NCI-H2171 (cell line): ENCODE measurements around the gene ANKS1A.
A peak's percentile ranks its signal among the peaks of the same experiment; 100 is the strongest.
"Not testable (repeated sequence)": the region's sequence is repeated elsewhere in the genome, so short reads cannot be mapped to it uniquely, and the experiment has no call there.

ENCODE experiments used
- DNase-seq: peaks from one replicate; lab custom pipeline; 2025; lab: John Stamatoyannopoulos, UW

Gene ANKS1A

GRCh38 chr6:34888874-34889555, at the start of gene ANKS1A:
Gene ANKS1A, plus strand, starts transcription at chr6:34889255. Its CDS starts 148 bp downstream, at chr6:34889403.
- DNase-seq: peak; percentile 93

- no peak for DNase-seq
These were observed 49.2 kb upstream of the ANKS1A start for GRCh38 chr6:34839666-34840352.

DNA sequence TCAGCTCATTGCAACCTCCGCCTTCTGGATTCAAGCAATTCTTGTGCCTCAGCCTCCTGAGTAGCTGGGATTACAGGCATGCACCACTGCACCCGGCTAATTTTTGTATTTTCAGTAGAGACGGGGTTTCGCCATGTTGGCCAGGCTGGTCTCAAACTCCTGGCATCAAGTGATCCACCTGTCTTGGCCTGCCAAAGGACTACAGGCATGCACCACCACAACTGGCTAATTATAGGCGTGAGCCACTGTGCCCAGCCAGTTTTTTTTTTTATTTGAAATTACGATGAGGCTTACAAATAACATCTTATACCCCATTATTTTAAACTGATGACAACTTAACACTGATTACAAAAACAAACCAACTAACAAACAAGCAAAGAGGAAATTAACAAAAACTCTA, 40.0 kb upstream of the ANKS1A start:
- not testable (repeated sequence) for DNase-seq

- DNase-seq: no peak
These were observed 37.7 kb upstream of the ANKS1A start for GRCh38 chr6:34851361-34851760.

DNA sequence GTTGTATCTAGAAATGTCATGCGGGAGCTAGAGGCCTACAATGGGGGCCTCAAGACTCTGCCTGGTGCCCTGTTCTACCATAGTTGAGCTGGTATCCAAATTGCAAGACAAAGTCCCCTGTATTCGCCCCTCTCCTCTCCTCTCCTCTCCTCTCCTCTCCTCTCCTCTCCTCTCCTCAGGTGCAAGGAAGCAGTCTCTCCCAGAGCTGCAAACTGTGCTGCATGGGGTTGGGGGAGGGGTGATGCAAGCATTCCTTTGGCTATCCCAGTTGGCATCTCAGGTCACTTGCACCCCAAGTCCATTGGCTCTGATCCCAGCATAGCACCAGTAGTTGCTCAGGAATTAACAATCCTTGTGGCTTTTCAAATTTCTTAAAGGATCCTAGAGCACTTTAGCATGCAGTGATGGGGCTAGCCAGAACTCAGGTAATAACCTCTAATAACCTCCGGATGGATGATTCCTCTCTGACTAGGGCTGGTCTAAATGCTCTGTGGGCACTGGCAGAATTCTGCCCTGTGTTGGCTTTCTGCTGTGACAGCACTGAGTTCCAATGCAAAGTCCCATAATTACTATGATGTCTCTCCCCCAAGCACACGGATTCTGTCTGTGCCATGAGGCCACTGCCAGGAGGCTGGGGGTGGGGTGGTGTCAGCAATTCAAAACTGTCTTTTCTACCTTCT, 36.5 kb upstream of the ANKS1A start:
- no peak for DNase-seq

GRCh38 chr6:34855463-34855862, 33.6 kb upstream of the ANKS1A start:
- no peak for DNase-seq

DNA sequence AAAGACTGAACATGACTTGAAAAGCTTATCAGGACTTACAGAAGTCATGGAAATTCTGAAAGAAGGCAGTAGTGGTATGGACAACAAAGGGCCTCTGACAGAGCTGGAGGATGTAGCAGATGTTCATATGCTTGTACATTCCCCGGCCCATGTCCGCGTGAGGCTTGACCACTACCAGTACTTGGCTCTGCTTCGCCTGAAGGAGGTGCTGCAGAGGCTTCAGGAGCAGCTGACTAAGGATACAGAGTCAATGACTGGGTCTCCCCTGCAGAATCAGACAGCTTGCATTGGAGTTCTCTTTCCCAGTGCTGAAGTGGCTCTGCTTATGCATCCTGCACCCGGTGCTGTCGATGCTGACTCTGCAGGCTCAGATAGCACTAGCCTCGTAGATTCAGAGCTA, 30.4 kb upstream of the ANKS1A start:
- DNase-seq: no peak

DNA sequence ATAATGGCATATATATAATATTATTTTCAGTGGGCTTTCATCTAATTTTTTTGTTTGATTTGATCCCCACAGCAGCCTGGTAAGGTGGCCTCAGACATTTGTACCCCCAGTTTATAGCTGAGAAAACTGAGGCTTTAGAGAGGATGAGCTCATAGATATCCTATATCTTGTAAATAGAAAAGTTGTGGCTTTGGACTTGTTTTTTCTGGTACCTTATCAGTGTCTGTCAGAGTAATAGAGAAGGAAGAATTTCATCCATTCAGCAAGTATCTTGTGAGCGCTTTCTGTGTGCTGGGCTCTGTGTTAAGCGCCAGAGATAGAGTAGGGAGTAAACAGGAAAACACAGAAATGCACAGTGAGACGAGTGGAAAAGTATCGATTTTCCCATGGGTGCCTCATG, 29.1 kb upstream of the ANKS1A start:
- no peak for DNase-seq

DNA sequence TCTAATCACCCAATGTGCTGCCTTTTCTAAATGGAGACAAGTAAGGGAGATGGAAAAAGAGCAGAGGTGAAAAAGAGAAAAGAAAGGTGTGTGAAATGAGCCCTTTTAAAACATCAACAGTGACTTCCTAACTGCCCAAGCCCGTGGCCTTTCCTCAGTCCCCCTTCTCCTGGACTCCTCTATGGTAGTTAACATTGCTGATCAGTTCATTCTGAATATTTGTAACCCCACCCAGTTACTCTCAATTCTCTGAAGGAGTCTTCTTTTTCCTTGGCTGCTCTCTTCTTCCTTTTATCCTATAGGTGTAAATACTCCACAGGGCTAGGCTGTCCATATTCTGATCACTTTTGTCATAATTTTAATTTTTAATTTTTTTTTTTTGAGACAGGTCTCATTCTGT, 28.3 kb upstream of the ANKS1A start:
- DNase-seq: no peak

GRCh38 chr6:34864007-34864406, 25.0 kb upstream of the ANKS1A start:
- DNase-seq: no peak

- no peak for DNase-seq
These were observed 23.9 kb upstream of the ANKS1A start for GRCh38 chr6:34865107-34865506.

- DNase-seq: no peak
These were observed 22.5 kb upstream of the ANKS1A start for GRCh38 chr6:34866509-34866908.

- no peak for DNase-seq
These were observed 21.6 kb upstream of the ANKS1A start for GRCh38 chr6:34867484-34867883.

DNA sequence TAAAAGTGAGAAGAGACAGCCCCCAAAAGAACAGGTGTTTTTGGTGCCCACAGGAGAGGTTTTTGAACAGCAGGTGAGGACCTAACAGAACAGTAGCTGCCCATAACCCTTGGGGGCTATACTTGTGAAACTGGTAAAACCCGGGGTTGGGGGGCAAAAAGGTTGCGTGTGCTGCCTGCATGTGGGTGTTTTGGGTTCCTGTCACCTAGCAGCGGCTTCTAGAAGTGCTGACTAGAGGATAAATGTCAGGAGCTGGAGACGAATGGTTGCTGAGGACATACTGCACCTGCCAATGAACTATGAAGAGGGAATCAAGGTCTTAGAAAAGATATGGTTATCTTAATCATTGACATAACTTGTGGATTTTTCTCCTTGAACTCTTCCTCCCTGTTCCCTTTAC, 17.2 kb upstream of the ANKS1A start:
- DNase-seq: no peak

DNA sequence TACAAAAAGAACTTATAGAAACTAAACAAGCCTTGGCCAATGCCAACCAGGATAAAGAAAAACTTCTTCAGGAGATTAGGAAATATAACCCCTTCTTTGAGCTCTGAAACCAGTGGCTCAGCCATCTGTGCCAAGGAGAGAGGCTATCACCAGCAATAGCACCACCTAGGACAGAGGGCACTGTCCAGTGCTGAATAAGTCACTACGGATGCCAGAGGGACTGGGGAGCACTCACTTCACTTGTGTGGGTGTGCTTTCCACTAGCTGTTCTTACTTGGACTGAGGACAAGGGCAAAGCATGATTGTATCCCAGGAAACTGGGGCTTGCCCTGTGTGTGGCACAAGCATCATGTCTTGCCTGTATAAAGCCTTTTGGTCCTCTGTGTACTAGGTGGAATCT, 16.7 kb upstream of the ANKS1A start:
- DNase-seq: no peak

GRCh38 chr6:34875292-34876213, 13.5 kb upstream of the ANKS1A start:
- DNase-seq: no peak

- DNase-seq: no peak
These were observed 12.6 kb upstream of the ANKS1A start for GRCh38 chr6:34876472-34876871.

DNA sequence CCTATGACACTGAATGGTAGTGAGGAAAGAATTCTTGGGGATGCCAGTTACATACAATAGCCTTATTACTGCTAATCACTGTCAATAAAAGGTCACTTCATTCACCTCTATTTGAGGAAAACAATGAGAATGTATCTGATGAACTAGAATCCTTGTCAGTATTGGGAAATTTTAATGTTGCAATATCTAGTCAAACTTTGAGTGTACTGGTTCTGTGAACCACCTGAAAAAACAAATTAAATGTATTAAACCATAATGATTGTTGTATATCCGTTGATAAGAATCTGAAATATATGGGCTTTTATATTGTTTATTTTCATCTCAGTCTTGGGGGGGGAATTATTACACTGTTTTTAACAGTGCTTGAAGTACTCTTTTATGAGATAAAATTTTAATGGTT, 11.8 kb upstream of the ANKS1A start:
- no peak for DNase-seq

DNA sequence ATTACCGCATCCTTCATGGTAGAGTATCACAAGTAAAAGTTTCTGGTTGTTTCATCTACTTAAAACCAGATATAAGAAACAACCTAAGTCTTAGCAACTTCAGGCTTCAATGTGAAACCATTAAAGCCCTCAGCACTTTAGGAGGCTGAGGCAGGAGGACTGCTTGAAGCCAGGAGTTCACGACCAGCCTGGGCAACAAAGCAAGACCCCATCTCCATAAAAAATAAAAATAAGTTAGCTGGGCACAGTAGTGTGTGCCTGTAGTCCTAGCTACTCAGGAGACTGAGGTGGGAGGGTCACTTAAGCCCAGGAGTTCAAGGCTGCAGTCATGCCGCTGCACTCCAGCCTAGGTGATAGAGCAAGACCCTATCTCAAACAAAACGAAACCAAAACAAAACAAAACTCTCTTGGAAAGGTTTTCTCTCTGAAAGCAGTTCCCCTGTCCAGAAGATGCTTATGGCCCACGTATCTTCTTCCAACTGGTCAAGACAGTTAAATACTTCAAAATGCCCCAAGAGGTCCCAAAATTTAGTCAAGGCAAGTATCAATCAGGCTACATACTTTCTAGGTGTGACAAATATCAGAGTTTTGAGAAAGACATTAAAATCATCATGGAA, 11.1 kb upstream of the ANKS1A start:
- DNase-seq: no peak

GRCh38 chr6:34884073-34884472, 5.0 kb upstream of the ANKS1A start:
- DNase-seq: not testable (repeated sequence)

DNA sequence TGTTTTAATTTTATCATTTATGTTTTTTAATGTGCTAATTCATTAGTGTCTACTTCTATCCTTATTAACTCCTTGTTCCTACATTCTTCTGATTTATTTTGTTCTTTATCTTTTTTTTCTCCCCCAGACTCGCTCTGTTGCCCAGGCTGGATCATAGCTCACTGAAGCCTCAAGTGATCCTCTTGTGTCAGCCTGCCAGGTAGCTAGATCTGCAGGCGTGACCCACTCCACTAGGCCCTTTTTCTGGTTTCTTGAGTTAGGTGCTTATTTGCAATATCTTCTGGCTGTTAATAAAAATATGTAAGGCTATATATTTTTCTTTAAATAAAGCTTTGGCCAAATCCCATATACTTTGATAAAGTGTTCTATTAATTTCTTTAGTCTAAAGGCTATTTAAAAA, 4.1 kb upstream of the ANKS1A start:
- no peak for DNase-seq

DNA sequence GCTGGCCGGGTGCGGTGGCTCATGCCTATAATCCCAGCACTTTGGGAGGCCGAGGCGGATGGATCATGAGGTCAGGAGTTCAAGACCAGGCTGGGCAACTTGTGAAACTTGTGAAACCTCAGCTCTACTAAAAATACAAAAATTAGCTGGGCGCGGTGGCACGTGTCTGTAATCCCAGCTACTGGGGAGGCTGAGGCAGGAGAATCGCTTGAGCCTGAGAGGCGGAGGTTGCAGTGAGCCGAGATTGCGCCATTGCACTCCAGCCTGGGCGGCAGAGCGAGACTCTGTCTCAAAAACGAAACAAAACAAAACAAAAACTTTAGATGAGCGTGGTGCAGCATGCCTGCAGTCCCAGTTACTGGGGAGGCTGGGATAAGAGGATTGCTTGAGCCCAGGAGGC, 3.2 kb upstream of the ANKS1A start:
- DNase-seq: not testable (repeated sequence)
